K562 (cell line): ENCODE data around the gene TACC3. TPM values are rescaled to one million over a fixed set of nuclear protein-coding genes. Genes with fewer than 3 reads are reported as not detected.
A peak's percentile ranks its signal among the peaks of the same experiment; 100 is the strongest.

Experiments
- ARHGAP35 ChIP-seq: fragments of 450-650 bp; IDR thresholded peaks from 2 replicates; pipeline ENCODE4 v1.6.1; 2018; ENCODE audit not compliant: partially characterized antibody
- ARID2 ChIP-seq: fragments of 450-650 bp; IDR thresholded peaks from 2 replicates; pipeline ENCODE4 v1.6.1; 2017; ENCODE audit warnings: antibody characterized with exemption, mild to moderate bottlenecking
- ATF1 ChIP-seq, 2 experiments: fragments of 450-650 bp in 1 of 2; IDR thresholded peaks; 2 replicates each; pipeline ENCODE4 v1.6.1; 2016; ENCODE audit warnings: missing compliant biosample characterization in 1 of 2, missing genetic modification characterization in 1 of 2
- BCL6 ChIP-seq: fragments of 250-450 bp; sonication (Bioruptor Pico); IDR thresholded peaks from 2 replicates; pipeline ENCODE4 v1.4.0; 2020
- CREB5 ChIP-seq: fragments of 250-450 bp; sonication (Bioruptor Pico); IDR thresholded peaks from 2 replicates; pipeline ENCODE4 v1.5.0; 2020; ENCODE audit warnings: mild to moderate bottlenecking
- CREBBP ChIP-seq: IDR thresholded peaks from one replicate; pipeline ENCODE4 v1.6.1; 2012; ENCODE audit warnings: low read depth, mild to moderate bottlenecking, control low read depth, inconsistent platforms, low read length
- GABPB2 ChIP-seq: fragments of 250-450 bp; sonication (Bioruptor Pico); conservative IDR thresholded peaks from 2 replicates; pipeline ENCODE4 v1.5.1; 2021; ENCODE audit warnings: mild to moderate bottlenecking
- HBP1 ChIP-seq: fragments of 450-650 bp; formaldehyde crosslinking; IDR thresholded peaks from 2 replicates; pipeline ENCODE4 v1.4.0; 2022; ENCODE audit warnings: missing genetic modification characterization
- HNRNPLL ChIP-seq: fragments of 200-400 bp; formaldehyde crosslinking; IDR thresholded peaks from 2 replicates; pipeline ENCODE4 v1.6.1; 2017; ENCODE audit warnings: low read length, low read depth, mild to moderate bottlenecking; ENCODE audit not compliant: poor library complexity, severe bottlenecking
- JUN ChIP-seq, 2 experiments: sonication (generic) in 1 of 2; formaldehyde crosslinking in 1 of 2; IDR thresholded peaks; 2 replicates each; pipeline versions ENCODE4 v1.6.1 to v1.8.0; 2012 to 2022; ENCODE audit warnings: borderline replicate concordance in 2 of 2, mild to moderate bottlenecking in 2 of 2, improper control_type of control experiment in 1 of 2, low read depth in 1 of 2, low read length in 1 of 2, missing genetic modification reagents in 1 of 2
- NCOA1 ChIP-seq: fragments of 450-650 bp; IDR thresholded peaks from 2 replicates; pipeline ENCODE4 v1.6.1; 2016; ENCODE audit warnings: low read depth
- NCOA2 ChIP-seq, 2 experiments: fragments of 450-650 bp; IDR thresholded peaks; 2 replicates each; pipeline ENCODE4 v1.6.1; 2018; ENCODE audit warnings: mild to moderate bottlenecking in 2 of 2, moderate library complexity in 1 of 2; ENCODE audit not compliant: partially characterized antibody in 2 of 2
- NCOA4 ChIP-seq: fragments of 450-650 bp; IDR thresholded peaks from 2 replicates; pipeline ENCODE4 v1.6.1; 2018; ENCODE audit warnings: mild to moderate bottlenecking; ENCODE audit not compliant: partially characterized antibody
- NR2F6 ChIP-seq: fragments of 450-650 bp; formaldehyde crosslinking; IDR thresholded peaks from 2 replicates; pipeline ENCODE4 v1.4.0; 2020; ENCODE audit warnings: mild to moderate bottlenecking
- OTX1 ChIP-seq: fragments of 450-650 bp; formaldehyde crosslinking; IDR thresholded peaks from 2 replicates; pipeline ENCODE4 v1.4.0; 2022; ENCODE audit warnings: mild to moderate bottlenecking
- POLR2AphosphoS5 ChIP-seq: IDR thresholded peaks from 2 replicates; pipeline ENCODE4 v1.6.1; 2011; ENCODE audit warnings: mild to moderate bottlenecking, low read depth, low read length, moderate library complexity; ENCODE audit not compliant: control insufficient read depth, insufficient read depth
- POLR3A ChIP-seq: IDR thresholded peaks from 2 replicates; pipeline ENCODE4 v1.6.1; 2011; ENCODE audit warnings: borderline replicate concordance, mild to moderate bottlenecking, moderate library complexity; ENCODE audit not compliant: insufficient read length, insufficient read depth; ENCODE audit errors: extremely low read depth
- U2AF2 ChIP-seq: fragments of 200-400 bp; formaldehyde crosslinking; optimal IDR thresholded peaks from 2 replicates; pipeline ENCODE3; 2017; ENCODE audit warnings: low read depth, mild to moderate bottlenecking, low read length
- ZNF224 ChIP-seq: sonication (generic); formaldehyde crosslinking; IDR thresholded peaks from 2 replicates; pipeline ENCODE4 v1.8.0; 2022; ENCODE audit warnings: mild to moderate bottlenecking, missing genetic modification reagents
- ZNF347 ChIP-seq: fragments of 450-650 bp; formaldehyde crosslinking; IDR thresholded peaks from 2 replicates; pipeline ENCODE4 v1.4.0; 2020; ENCODE audit warnings: low read depth, mild to moderate bottlenecking, moderate library complexity
- ZNF408 ChIP-seq: fragments of 250-450 bp; sonication (Bioruptor Pico); IDR thresholded peaks from 2 replicates; pipeline ENCODE4 v1.4.0; 2020; ENCODE audit warnings: low read depth, mild to moderate bottlenecking, moderate library complexity
- ZNF778 ChIP-seq: fragments of 450-650 bp; formaldehyde crosslinking; IDR thresholded peaks from 2 replicates; pipeline ENCODE4 v1.4.0; 2020; ENCODE audit warnings: mild to moderate bottlenecking, moderate library complexity
- ZSCAN29 ChIP-seq: fragments of 450-650 bp; IDR thresholded peaks from 2 replicates; pipeline ENCODE4 v1.6.1; 2017
- polyA plus RNA-seq, 8 experiments: library from polyadenylated mRNA; depleted of rRNA in 4 of 8; stranded (reverse) in 5 of 8; unstranded in 3 of 8; fragments of >200 nt; fragmentation: Nextera tagmentation in 2 of 8; fragmentation: Illumina TruSeq in 1 of 8; extraction: Ambion mirVana in 2 of 8; extraction: Trizol in 1 of 8; gene quantifications; 2 replicates each; pipeline versions ENCODE4 v1.2.1 to v1.2.3, GENCODE V29; 2011 to 2014; ENCODE audit warnings: inconsistent platforms in 1 of 8, missing spikeins in 1 of 8
- total RNA-seq, 7 experiments: library from RNA; depleted of rRNA in 6 of 7; stranded (reverse); fragments of >200 nt in 6 of 7; fragmentation: Illumina TruSeq in 2 of 7; extraction: Trizol in 2 of 7; gene quantifications; 2 replicates each; pipeline versions ENCODE4 v1.2.1 to v1.2.3, GENCODE V29; 2011 to 2021; ENCODE audit warnings: low replicate concordance in 1 of 7
- TF ChIP-seq, protein P1 (sequence below), 3 experiments: fragments of 200-800 bp in 1 of 3; sonication (Bioruptor generic) in 1 of 3; sonication (generic) in 1 of 3; formaldehyde crosslinking in 1 of 3; IDR thresholded peaks; 2 replicates each; pipeline versions ENCODE4 v1.6.1 to v1.8.0; 2016 to 2022; ENCODE audit warnings: mild to moderate bottlenecking in 2 of 3, missing compliant biosample characterization in 2 of 3, missing genetic modification characterization in 2 of 3, missing genetic modification reagents in 1 of 3

Gene TACC3
- total and polyA plus RNA-seq, 9 of the 15 experiments (the other 6 are each of a cell fraction or from before 2014, with no cell fraction given), result 1.9 to 122 (median 55.6) TPM

GRCh38 chr4:1712216-1713002, 8.9 kb upstream of the TACC3 start, which contains the start of gene SLBP (continued):
- TF ChIP-seq ATF1 (CRISPR knock-in tag; IDR thresholded peaks at IDR 0.05) (peak; percentile 32; the same call in 1 of the 2 replicates), ATF1 (tag; IDR thresholded peaks at IDR 0.05) (peak; percentile 95), U2AF2 (no peak), ZSCAN29 (no peak), ARHGAP35 (no peak), BCL6 (CRISPR knock-in tag) (no peak), NCOA2 (IDR thresholded peaks at IDR 0.05; ENCODE audit: partially characterized antibody in 2 of 2) (no peak), CREB5 (no peak), ARID2 (no peak), NCOA1 (0 out of 2 replicates have a peak, but pooled peaks have one; percentile 36), GABPB2 (CRISPR knock-in tag) (no peak), HNRNPLL (no peak), NCOA4 (no peak), ZNF778 (no peak), ZNF408 (CRISPR knock-in tag) (no peak), OTX1 (CRISPR knock-in tag) (no peak), HBP1 (no peak), ZNF347 (CRISPR knock-in tag) (no peak), ZNF224 (CRISPR knock-in tag) (no peak; the same call in 1 of the 2 replicates), POLR3A (no peak), JUN (IDR thresholded peaks at IDR 0.05; ENCODE audit: borderline replicate concordance, low read depth, low read length) (peak; percentile 45; the same call in 1 of the 2 replicates), JUN (CRISPR knock-in tag; IDR thresholded peaks at IDR 0.05; ENCODE audit: borderline replicate concordance) (peak; percentile 65; the same call in 1 of the 2 replicates), POLR2AphosphoS5 (peak; percentile 71), CREBBP (no peak), NR2F6 (CRISPR knock-in tag) (no peak)
- TF ChIP-seq, protein P1, sequence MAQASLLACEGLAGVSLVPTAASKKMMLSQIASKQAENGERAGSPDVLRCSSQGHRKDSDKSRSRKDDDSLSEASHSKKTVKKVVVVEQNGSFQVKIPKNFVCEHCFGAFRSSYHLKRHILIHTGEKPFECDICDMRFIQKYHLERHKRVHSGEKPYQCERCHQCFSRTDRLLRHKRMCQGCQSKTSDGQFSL (CRISPR knock-in tag; IDR thresholded peaks at IDR 0.05), result no peak
- TF ChIP-seq, protein P1 (tag; IDR thresholded peaks at IDR 0.05), result no peak
